ENCODE measurements around the gene MMP12.
"Not testable (repeated sequence)": the region's sequence is repeated elsewhere in the genome, so short reads cannot be mapped to it uniquely, and the experiment has no call there.

MMP12 gene

GRCh38 chr11:102874852-102875251 lies at the start of gene MMP12:
Gene MMP12 (minus strand): TSS chr11:102874982. CDS start chr11:102874937, 45 bp downstream.
- FAIRE-seq (no peak), DNase-seq (ENCODE audit: low spot score) (no peak)

- FAIRE-seq (no peak), DNase-seq (ENCODE audit: low spot score) (no peak)
Measured at GRCh38 chr11:102921587-102922220, 46.9 kb upstream of the MMP12 start.

GRCh38 chr11:102920118-102920684 lies 45.4 kb upstream of the MMP12 start:
- no peak for FAIRE-seq

GRCh38 chr11:102915044-102915375 lies 40.2 kb upstream of the MMP12 start:
- DNase-seq (ENCODE audit: low spot score) (no peak), FAIRE-seq (no peak)

More at GRCh38 chr11:102920118-102920684, 45.4 kb upstream of the MMP12 start:
- no peak for DNase-seq (ENCODE audit: low spot score)

GRCh38 chr11:102914238-102915043 lies 39.7 kb upstream of the MMP12 start:
- no peak for FAIRE-seq
- DNase-seq (ENCODE audit: low spot score): peak; percentile 49

- DNase-seq (ENCODE audit: low spot score): no peak
Measured at GRCh38 chr11:102912482-102912830, 37.7 kb upstream of the MMP12 start.

GRCh38 chr11:102911758-102912481 lies 37.1 kb upstream of the MMP12 start:
- DNase-seq (ENCODE audit: low spot score): no peak
- no peak for FAIRE-seq

More at GRCh38 chr11:102912482-102912830, 37.7 kb upstream of the MMP12 start:
- FAIRE-seq: no peak

GRCh38 chr11:102905848-102906247 lies 31.1 kb upstream of the MMP12 start:
- FAIRE-seq; DNase-seq (ENCODE audit: low spot score): not testable (repeated sequence)

GRCh38 chr11:102903895-102904294 lies 29.1 kb upstream of the MMP12 start:
- not testable (repeated sequence) for DNase-seq (ENCODE audit: low spot score); FAIRE-seq

- FAIRE-seq (no peak), DNase-seq (ENCODE audit: low spot score) (no peak)
Measured at GRCh38 chr11:102900346-102900745, 25.6 kb upstream of the MMP12 start.

- DNase-seq (ENCODE audit: low spot score) (no peak), FAIRE-seq (no peak)
Measured at GRCh38 chr11:102891736-102892135, 17.0 kb upstream of the MMP12 start.

GRCh38 chr11:102886999-102887398 lies 12.2 kb upstream of the MMP12 start:
- FAIRE-seq (no peak), DNase-seq (ENCODE audit: low spot score) (no peak)

GRCh38 chr11:102883141-102883540 lies 8.4 kb upstream of the MMP12 start:
- DNase-seq (ENCODE audit: low spot score) (no peak), FAIRE-seq (no peak)

- DNase-seq (ENCODE audit: low spot score): no peak
- no peak for FAIRE-seq
Measured at GRCh38 chr11:102882389-102883024, 7.7 kb upstream of the MMP12 start.

GRCh38 chr11:102879801-102880200 lies 5.0 kb upstream of the MMP12 start:
- DNase-seq (ENCODE audit: low spot score) (no peak), FAIRE-seq (no peak)

- DNase-seq (ENCODE audit: low spot score) (no peak), FAIRE-seq (no peak)
Measured at GRCh38 chr11:102878595-102878994, 3.8 kb upstream of the MMP12 start.

- DNase-seq (ENCODE audit: low spot score); FAIRE-seq: not testable (repeated sequence)
Measured at GRCh38 chr11:102869354-102869964, 5.3 kb downstream of the MMP12 start.

GRCh38 chr11:102868339-102868738 lies 6.4 kb downstream of the MMP12 start:
- DNase-seq (ENCODE audit: low spot score) (no peak), FAIRE-seq (no peak)

- no peak for FAIRE-seq
- DNase-seq (ENCODE audit: low spot score): no peak
Measured at GRCh38 chr11:102864724-102865123, 10.1 kb downstream of the MMP12 start.

GRCh38 chr11:102853956-102854355 lies 20.8 kb downstream of the MMP12 start:
- FAIRE-seq (no peak), DNase-seq (ENCODE audit: low spot score) (no peak)

GRCh38 chr11:102853055-102853454 lies 21.7 kb downstream of the MMP12 start:
- no peak for FAIRE-seq

More at GRCh38 chr11:102853055-102853454, 21.7 kb downstream of the MMP12 start:
- no peak for DNase-seq (ENCODE audit: low spot score)

All from urothelium cell line (cell line).